Duodenal mucosa (tissue), 2 donors: Measurements from ENCODE around the gene EEF1AKMT3.

Experiments
- H3K27ac ChIP-seq: one replicate; pipeline ENCODE4 v1.7.0; 2013; ENCODE audit warnings: low read depth, low read length
- H3K27me3 ChIP-seq, 2 donors: one replicate each; pipeline ENCODE4 v1.7.0; 2013; ENCODE audit warnings: low read length in 2 of 2, control low read depth in 1 of 2; ENCODE audit not compliant: insufficient read depth in 2 of 2, control insufficient read depth in 1 of 2
- H3K36me3 ChIP-seq, 2 donors: one replicate each; pipeline ENCODE4 v1.7.0; 2013; ENCODE audit warnings: low read length in 2 of 2, control low read depth in 1 of 2; ENCODE audit not compliant: insufficient read depth in 2 of 2, control insufficient read depth in 1 of 2
- H3K4me1 ChIP-seq, 2 donors: one replicate each; pipeline ENCODE4 v1.7.0; 2013; ENCODE audit warnings: low read length in 2 of 2, control low read depth in 1 of 2; ENCODE audit not compliant: insufficient read depth in 2 of 2, control insufficient read depth in 1 of 2
- H3K4me3 ChIP-seq, 2 donors: one replicate each; pipeline ENCODE4 v1.7.0; 2013; ENCODE audit warnings: low read length in 2 of 2, low read depth in 1 of 2
- H3K9ac ChIP-seq, 2 donors: one replicate each; pipeline ENCODE4 v1.7.0; 2013; ENCODE audit warnings: low read length in 2 of 2, low read depth in 1 of 2
- H3K9me3 ChIP-seq, 2 donors: one replicate each; pipeline ENCODE4 v1.7.0; 2013; ENCODE audit warnings: low read length in 2 of 2, control low read depth in 1 of 2; ENCODE audit not compliant: control insufficient read depth in 1 of 2

Gene EEF1AKMT3

GRCh38 chr12:57758552-57759359, 13.7 kb upstream of the EEF1AKMT3 start:
- H3K4me1 ChIP-seq = peaks cover 15 to 22% of the 10 kb centered on the region in 2 donors
- H3K27me3 ChIP-seq = no peaks in the 10 kb centered on the region
- peaks cover 0 to 14% of the 10 kb centered on the region in 2 donors for H3K36me3 ChIP-seq
- H3K9ac ChIP-seq = no peak overlapping the region
- no peak overlapping the region for H3K4me3 ChIP-seq
- H3K27ac ChIP-seq = no peak overlapping the region
- no peaks in the 10 kb centered on the region for H3K9me3 ChIP-seq

GRCh38 chr12:57759360-57759980, 12.9 kb upstream of the EEF1AKMT3 start:
- H3K4me3 ChIP-seq = no peak overlapping the region
- no peak overlapping the region for H3K9ac ChIP-seq
- H3K27me3 ChIP-seq = peaks cover 0 to 6% of the 10 kb centered on the region in 2 donors
- no peaks in the 10 kb centered on the region for H3K9me3 ChIP-seq
- no peak overlapping the region for H3K27ac ChIP-seq
- peaks cover 0 to 14% of the 10 kb centered on the region in 2 donors for H3K36me3 ChIP-seq
- H3K4me1 ChIP-seq = peaks cover 9 to 17% of the 10 kb centered on the region in 2 donors

GRCh38 chr12:57760347-57760982, 11.9 kb upstream of the EEF1AKMT3 start:
- Histone ChIP-seq H3K9me3 (no peaks in the 10 kb centered on the region), H3K4me3 (no peak overlapping the region), H3K27ac (no peak overlapping the region), H3K36me3 (peaks cover 0 to 14% of the 10 kb centered on the region in 2 donors), H3K27me3 (peaks cover 7 to 15% of the 10 kb centered on the region in 2 donors), H3K9ac (no peak overlapping the region), H3K4me1 (peaks cover 8 to 25% of the 10 kb centered on the region in 2 donors)

GRCh38 chr12:57761391-57761998, 10.9 kb upstream of the EEF1AKMT3 start:
- no peak overlapping the region for H3K4me3 ChIP-seq
- H3K9ac ChIP-seq = no peak overlapping the region
- peaks cover 0 to 14% of the 10 kb centered on the region in 2 donors for H3K36me3 ChIP-seq
- no peak overlapping the region for H3K27ac ChIP-seq
- no peaks in the 10 kb centered on the region for H3K9me3 ChIP-seq
- peaks cover 15 to 28% of the 10 kb centered on the region in 2 donors for H3K4me1 ChIP-seq
- peaks cover 18 to 25% of the 10 kb centered on the region in 2 donors for H3K27me3 ChIP-seq

GRCh38 chr12:57762463-57762862, 10.0 kb upstream of the EEF1AKMT3 start:
- Histone ChIP-seq H3K27ac (no peak overlapping the region), H3K36me3 (peaks cover 0 to 14% of the 10 kb centered on the region in 2 donors), H3K9ac (no peak overlapping the region), H3K27me3 (peaks cover 25 to 33% of the 10 kb centered on the region in 2 donors), H3K4me3 (no peak overlapping the region), H3K9me3 (no peaks in the 10 kb centered on the region), H3K4me1 (peaks cover 19 to 29% of the 10 kb centered on the region in 2 donors)

- Histone ChIP-seq H3K36me3 (peaks cover 0 to 11% of the 10 kb centered on the region in 2 donors), H3K9ac (peak overlapping the region in 1 of 2 donors; percentile 67), H3K9me3 (no peaks in the 10 kb centered on the region), H3K27me3 (peaks cover 25 to 33% of the 10 kb centered on the region in 2 donors), H3K4me1 (peaks cover 19 to 29% of the 10 kb centered on the region in 2 donors), H3K27ac (no peak overlapping the region), H3K4me3 (peak overlapping the region; percentile 77 to 83)
These were observed 8.3 kb upstream of the EEF1AKMT3 start for GRCh38 chr12:57763881-57764661.

- peak overlapping the region; percentile 53 to 67 for H3K9ac ChIP-seq
- H3K36me3 ChIP-seq = peaks cover 0 to 15% of the 10 kb centered on the region in 2 donors
- peak overlapping the region; percentile 77 to 83 for H3K4me3 ChIP-seq
- H3K4me1 ChIP-seq = peaks cover 19 to 29% of the 10 kb centered on the region in 2 donors
- no peaks in the 10 kb centered on the region for H3K9me3 ChIP-seq
- peaks cover 25 to 33% of the 10 kb centered on the region in 2 donors for H3K27me3 ChIP-seq
- H3K27ac ChIP-seq = no peak overlapping the region
These were observed 7.8 kb upstream of the EEF1AKMT3 start for GRCh38 chr12:57764662-57765002.

- H3K36me3 ChIP-seq = peaks cover 0 to 19% of the 10 kb centered on the region in 2 donors
- H3K27me3 ChIP-seq = peaks cover 25 to 33% of the 10 kb centered on the region in 2 donors
- H3K9me3 ChIP-seq = no peaks in the 10 kb centered on the region
- H3K4me3 ChIP-seq = peak overlapping the region; percentile 77 to 83
- no peak overlapping the region for H3K27ac ChIP-seq
- peak overlapping the region; percentile 53 to 67 for H3K9ac ChIP-seq
- H3K4me1 ChIP-seq = peaks cover 19 to 29% of the 10 kb centered on the region in 2 donors
These were observed 7.3 kb upstream of the EEF1AKMT3 start for GRCh38 chr12:57765003-57765697.
